HCT116 (cell line): Measurements from ENCODE around the gene HNMT.

Experiments used
- CEBPB ChIP-seq: IDR thresholded peaks from 2 replicates; pipeline ENCODE4 v1.6.1; 2012; ENCODE audit warnings: low read depth
- CTCF ChIP-seq, 3 experiments: fragments of 200-600 bp in 1 of 3; sonication (generic) in 1 of 3; IDR thresholded peaks in 2 of 3; conservative IDR thresholded peaks in 1 of 3; 2 replicates each; pipeline ENCODE4 v1.5.1; 2012 to 2017; ENCODE audit warnings: low read depth in 2 of 3, low read length in 2 of 3, antibody characterized with exemption in 1 of 3, borderline replicate concordance in 1 of 3, control low read depth in 1 of 3, mild to moderate bottlenecking in 1 of 3, mixed read lengths in 1 of 3, mixed run types in 1 of 3, moderate library complexity in 1 of 3; ENCODE audit not compliant: insufficient read depth in 1 of 3
- EZH2phosphoT487 ChIP-seq: fragments of 200-600 bp; IDR thresholded peaks from 2 replicates; pipeline ENCODE4 v1.6.1; 2018; ENCODE audit warnings: antibody characterized with exemption, borderline replicate concordance
- POLR2A ChIP-seq: IDR thresholded peaks from 2 replicates; pipeline ENCODE4 v1.7.0; 2011; ENCODE audit warnings: borderline replicate concordance; ENCODE audit not compliant: insufficient read depth, insufficient read length; ENCODE audit errors: extremely low read depth
- POLR2AphosphoS5 ChIP-seq: IDR thresholded peaks from 2 replicates; pipeline ENCODE4 v1.6.1; 2011; ENCODE audit warnings: mild to moderate bottlenecking, low read depth, low read length, moderate library complexity
- RAD21 ChIP-seq: IDR thresholded peaks from 2 replicates; pipeline ENCODE4 v1.6.1; 2012; ENCODE audit warnings: low read depth, mild to moderate bottlenecking
- SP1 ChIP-seq: IDR thresholded peaks from 2 replicates; pipeline ENCODE4 v1.6.1; 2012; ENCODE audit warnings: low read depth
- TCF7L2 ChIP-seq: IDR thresholded peaks from 2 replicates; pipeline ENCODE4 v1.7.0; 2011; ENCODE audit warnings: borderline replicate concordance, inconsistent platforms; ENCODE audit not compliant: insufficient read depth, insufficient read length; ENCODE audit errors: extremely low read depth
- YY1 ChIP-seq: IDR thresholded peaks from 2 replicates; pipeline ENCODE4 v1.6.1; 2011; ENCODE audit warnings: low read length, low read depth, moderate library complexity, mild to moderate bottlenecking; ENCODE audit not compliant: insufficient replicate concordance; ENCODE audit errors: extremely low read depth
- ZBTB33 ChIP-seq: IDR thresholded peaks from 2 replicates; pipeline ENCODE4 v1.6.1; 2011; ENCODE audit warnings: mild to moderate bottlenecking, low read length, moderate library complexity; ENCODE audit not compliant: insufficient replicate concordance; ENCODE audit errors: extremely low read depth
- ZNF274 ChIP-seq: fragments of 200-500 bp; sonication (Bioruptor generic); IDR thresholded peaks from 2 replicates; pipeline ENCODE4 v1.6.1; 2014; ENCODE audit warnings: mild to moderate bottlenecking, low read depth, low read length, inconsistent platforms

GRCh38 chr2:137975280-137976271 is 11.3 kb downstream of the HNMT start:
- no peak for TF ChIP-seq POLR2AphosphoS5
- TF ChIP-seq POLR2A: no peak
- no peak for TF ChIP-seq EZH2phosphoT487
- no peak for TF ChIP-seq CTCF (IDR thresholded peaks at IDR 0.05 in 2 of 3, conservative IDR thresholded peaks at IDR 0.05 in 1 of 3; ENCODE audit: borderline replicate concordance in 1 of 3, insufficient read depth in 1 of 3, low read depth in 2 of 3, low read length in 2 of 3)
- no peak for TF ChIP-seq RAD21
- peak; percentile 66 for TF ChIP-seq SP1
- no peak for TF ChIP-seq ZNF274
- no peak for TF ChIP-seq YY1
- TF ChIP-seq ZBTB33: no peak
- no peak for TF ChIP-seq TCF7L2
- no peak for TF ChIP-seq CEBPB
